ENCODE results near the gene CHMP4A.
"Not testable (repeated sequence)": the region's sequence is repeated elsewhere in the genome, so short reads cannot be mapped to it uniquely, and the experiment has no call there.

CHMP4A gene

DNA sequence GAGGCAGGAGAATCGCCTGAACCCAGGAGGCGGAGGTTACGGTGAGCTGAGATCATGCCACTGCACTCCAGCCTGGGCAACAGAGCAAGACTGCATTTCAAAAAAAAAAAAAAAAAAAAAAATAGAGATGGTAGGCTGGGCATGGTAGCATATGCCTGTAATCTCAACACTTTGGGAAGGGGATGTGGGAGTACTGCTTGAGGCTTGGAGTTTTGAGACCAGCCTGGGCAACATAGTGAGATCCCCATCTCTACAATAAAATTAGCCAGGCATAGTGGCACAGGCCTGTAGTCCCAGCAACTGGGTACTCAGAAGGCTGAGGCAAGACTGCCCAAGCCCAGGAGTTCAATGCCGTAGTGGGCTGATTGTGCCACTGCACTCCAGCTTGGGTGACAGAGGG, 9.7 kb upstream of the CHMP4A start:
- DNase-seq = not testable (repeated sequence)

DNA sequence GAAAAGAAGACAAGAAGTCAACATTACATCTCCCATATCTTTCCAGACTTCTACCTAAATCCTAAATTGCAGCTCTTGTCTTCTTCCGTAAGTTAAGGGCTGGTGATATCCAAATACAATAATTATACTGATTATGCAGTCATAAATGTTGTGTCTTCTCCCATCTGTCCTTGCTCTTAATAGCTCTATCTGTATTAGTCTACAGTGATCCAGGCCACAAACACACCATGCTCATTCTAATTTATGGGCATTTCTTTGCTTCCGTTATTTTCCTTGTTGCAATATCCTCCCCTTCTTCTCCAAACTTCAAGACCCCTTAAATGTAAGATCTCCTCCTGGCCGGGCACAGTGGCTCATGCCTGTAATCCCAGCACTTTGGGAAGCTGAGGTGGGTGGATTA, 6.2 kb upstream of the CHMP4A start:
- DNase-seq = no peak

DNA sequence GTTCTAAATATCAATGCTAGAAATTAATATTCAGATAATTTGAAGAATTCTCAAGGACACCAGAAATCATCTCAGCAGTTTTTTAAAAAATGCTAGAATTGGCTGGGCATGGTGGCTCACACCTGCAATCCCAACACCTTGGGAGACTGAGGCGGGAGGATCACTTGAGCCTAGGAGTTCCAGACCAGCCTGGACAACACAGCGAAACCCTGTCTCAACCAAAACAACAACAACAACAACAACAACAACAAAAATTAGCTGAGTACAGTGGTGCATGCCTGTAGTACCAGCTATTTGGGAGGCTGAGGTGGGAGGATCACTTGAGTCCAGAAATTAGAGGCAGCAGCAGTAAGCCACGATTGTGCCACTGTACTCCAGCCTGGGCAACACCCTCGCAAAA, 5.8 kb upstream of the CHMP4A start:
- no peak for DNase-seq

DNA sequence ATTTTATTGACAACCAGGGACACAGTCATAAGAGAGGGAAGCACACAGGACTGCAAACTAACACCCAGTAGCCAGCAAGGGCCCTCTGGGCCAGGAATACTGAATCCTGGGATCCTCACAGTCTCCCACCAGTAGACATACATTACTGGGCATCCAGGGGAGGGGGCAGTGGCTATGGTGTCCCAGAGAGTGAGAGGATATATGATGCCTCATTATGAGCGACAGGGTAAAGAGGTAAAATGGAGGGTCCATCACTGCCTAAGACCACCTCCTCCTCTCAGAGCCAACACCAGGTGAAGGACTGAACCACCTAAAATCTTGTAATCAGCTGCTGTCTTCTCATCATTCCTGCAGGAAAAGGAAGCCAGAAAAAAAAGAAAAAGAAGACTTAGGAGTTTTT, 3.6 kb upstream of the CHMP4A start:
- not testable (repeated sequence) for DNase-seq

GRCh38 chr14:24216345-24216699, 3.0 kb upstream of the CHMP4A start:
- DNase-seq = no peak

- peak; percentile 12 for DNase-seq
Observed at GRCh38 chr14:24215495-24216344, 2.4 kb upstream of the CHMP4A start, which contains the start of gene MDP1. MDP1 (minus strand) TSS chr14:24216066; CDS start chr14:24215955, 111 bp downstream.

DNA sequence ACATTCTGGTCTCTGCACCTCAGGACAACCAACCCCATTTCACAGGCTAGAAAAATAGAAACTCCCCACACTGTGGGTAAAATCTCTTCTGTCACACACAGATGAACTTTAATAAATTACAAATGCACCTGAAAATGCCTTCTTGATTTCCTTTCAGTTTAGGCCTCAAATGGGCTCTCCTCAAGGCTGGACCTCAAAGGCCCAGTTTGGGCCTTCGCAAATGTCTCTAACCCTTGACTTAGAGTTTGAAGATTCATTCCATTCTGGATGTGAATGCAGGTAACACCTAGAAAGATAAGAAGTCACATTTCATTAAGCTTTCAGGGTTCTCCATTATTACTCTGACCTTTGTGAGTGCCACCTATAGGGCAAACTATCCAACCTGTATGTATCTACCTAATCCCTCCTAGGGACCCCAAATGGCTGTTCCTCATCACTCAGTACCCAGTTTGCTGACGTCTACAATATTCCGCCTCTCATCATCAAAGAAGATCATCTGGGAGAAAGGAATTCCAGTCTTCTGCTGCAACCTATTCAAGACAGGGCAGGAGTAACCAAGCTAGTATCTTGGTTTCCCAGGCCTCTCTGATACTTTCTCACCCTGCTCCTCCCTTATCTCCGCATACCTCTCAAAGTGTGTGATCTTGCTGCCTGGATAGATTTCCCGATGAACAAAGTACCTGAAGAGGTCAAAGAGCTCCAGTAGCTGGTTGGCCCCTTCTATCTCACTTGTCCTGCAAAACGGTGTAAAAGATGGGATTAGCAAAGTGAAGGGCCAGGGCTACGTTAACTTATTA, 776 bp upstream of the CHMP4A start:
- DNase-seq = no peak

GRCh38 chr14:24211311-24211710, 2.0 kb downstream of the CHMP4A start:
- DNase-seq = no peak

DNA sequence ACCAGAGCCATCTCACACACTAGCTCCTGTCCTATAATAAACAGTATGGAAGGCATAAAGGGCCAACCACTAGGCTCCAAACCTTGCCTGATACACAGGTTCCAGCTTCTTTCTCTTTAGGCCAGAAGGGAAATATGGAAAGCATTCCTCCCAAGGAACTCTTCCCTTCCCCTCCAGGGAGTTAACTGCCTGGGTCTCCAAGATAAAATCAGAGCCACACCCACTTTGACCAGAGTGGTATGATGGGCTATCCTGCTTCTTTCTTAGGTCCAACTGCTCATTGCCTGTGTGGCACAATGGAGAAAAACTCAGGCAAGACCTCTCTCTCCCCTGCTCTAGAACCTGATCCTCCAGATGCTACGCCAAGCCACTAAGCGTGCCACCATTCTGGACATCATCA, 5.7 kb downstream of the CHMP4A start:
- DNase-seq = no peak

- no peak for DNase-seq
Observed at GRCh38 chr14:24207104-24207551, 6.2 kb downstream of the CHMP4A start.

GRCh38 chr14:24206260-24207103, 6.8 kb downstream of the CHMP4A start:
- no peak for DNase-seq

GRCh38 chr14:24204163-24205146, 8.8 kb downstream of the CHMP4A start:
- DNase-seq = no peak

- DNase-seq = not testable (repeated sequence)
Observed at GRCh38 chr14:24203249-24203886, 9.9 kb downstream of the CHMP4A start.

DNA sequence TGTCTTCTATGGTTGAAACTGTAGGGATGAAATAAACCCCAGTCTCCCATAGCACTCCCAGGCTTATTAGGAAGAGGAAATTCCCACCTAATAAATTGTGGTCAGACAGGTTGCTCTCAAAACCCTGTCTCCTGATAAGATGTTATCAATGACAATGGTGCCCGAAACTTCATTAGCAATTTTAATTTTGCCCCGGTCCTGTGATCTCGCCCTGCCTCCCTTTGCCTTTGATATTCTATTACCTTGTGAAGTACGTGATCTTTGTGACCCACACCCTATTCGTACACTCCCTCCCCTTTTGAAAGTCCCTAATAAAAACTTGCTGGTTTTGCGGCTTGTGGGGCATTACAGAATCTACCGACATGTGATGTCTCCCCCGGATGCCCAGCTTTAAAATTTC, 10.8 kb downstream of the CHMP4A start:
- DNase-seq = not testable (repeated sequence)

GRCh38 chr14:24198814-24199524, 14.3 kb downstream of the CHMP4A start:
- DNase-seq = no peak

DNA sequence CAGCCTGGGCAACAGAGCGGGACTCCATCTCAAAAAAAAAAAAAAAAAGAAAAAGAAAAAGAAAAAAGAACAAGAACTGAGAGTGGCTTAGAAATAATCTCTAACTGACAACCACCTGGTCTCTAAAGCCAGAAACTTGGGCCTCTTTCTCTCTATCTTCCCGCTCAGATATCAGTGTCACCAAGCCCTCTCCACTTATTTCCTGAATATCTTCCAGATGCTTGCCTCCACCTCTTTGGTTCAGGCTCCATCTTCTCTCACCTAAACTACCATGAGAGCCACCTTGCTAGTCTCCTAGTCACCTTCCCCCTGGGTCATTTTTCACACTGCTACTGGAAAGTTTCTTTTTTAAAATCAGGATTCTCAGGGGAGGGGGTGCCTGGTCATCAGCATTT, 16.2 kb downstream of the CHMP4A start:
- no peak for DNase-seq

DNA sequence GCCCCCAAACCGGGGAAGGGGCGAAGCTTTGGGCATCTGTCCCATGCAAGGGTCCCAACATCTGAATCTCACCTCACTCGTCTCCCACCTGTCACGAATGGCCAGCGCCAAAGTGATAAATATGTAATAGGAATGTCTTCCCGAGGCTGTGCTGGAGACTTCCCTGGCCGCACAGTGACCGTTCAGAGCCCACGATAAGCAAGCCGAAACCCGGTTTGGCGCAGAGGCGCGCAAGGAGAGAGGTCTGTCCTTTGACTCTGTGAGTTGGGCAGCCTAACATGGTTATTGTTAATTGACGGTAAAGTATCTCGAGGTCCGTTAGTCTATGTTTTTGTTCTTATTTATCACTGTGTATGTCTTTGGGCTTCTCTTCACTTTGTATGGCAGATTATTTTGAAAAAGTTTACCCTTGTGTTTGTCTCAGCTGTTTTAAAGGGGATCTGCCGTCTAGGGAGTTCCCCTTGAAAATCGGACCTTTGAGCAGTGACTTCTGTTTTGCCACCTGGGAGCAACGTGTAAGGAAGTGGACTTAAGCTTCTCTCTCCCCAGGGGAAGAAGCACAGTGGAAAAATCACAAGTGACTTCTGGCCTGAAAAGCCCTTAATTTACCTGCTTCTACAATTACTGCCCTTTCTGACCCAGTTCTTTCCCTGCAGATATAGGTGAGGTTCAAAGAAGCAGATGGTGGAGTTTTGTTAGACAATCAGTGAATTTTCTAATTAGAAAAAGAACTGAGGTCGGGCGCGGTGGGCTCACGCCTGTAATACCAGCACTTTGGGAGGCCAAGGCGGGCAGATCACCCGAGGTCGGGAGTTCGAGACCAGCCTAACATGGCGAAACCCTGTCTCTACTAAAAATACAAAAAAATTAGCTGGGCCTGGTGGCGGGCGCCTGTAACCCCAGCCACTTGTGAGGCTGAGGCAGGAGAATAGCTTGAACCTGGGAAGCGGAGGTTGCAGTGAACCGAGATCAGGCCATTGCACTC, 16.9 kb downstream of the CHMP4A start:
- DNase-seq = no peak

DNA sequence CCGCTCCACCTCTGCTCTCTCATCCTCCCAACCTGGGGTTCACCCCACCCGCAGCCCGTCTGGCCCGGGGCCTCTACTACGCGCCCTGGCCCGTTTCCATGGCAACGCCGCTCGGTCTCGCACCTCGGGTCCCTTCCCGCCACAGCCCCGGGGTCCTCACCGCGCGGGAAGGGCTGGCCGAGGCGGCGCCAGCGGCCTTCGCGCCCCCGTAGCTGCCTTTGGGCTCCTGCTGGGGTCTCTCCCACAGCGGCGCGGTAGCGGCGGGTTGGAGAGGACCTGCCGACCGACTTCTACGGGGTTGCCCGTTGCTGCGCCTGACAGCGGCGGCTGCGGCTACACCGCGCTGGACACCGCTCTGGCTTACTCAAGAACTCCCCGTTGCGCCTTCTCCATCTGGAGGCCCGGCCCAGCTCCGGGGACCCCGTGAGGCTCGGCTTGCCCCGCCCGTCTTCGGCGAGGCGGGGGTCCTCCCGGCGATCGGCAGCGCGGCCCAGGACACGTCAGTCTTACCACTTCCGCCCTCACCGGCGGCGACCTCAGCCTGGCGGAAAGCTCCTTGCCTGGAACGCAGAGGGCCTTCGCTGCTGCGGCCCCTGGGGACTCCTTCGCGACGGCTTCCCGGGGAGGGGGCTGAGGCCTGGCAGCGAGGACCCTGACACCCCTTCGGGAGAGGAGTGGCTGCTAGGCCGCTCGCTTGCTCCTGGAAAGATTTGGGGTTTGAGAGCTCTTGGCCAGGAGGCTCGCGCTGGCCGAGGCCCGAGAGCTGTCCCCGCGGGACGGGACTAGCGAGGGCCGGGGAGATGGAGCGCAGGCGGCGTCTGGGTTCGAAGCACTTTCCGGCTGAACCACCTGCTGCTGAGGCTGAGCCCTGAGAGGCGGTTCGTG, 17.9 kb downstream of the CHMP4A start, which contains the start of gene TM9SF1:
TM9SF1 (minus strand) TSS at position 256 of the 885 bp plus-strand sequence. CDS start 422 bp downstream, outside the sequence.
- no peak for DNase-seq
